NCI-H526 (cell line): ENCODE measurements around the gene FAM3D.

Experiments
- DNase-seq, 2 experiments: peaks; one replicate each; lab custom pipeline; 2025; lab: John Stamatoyannopoulos, UW

FAM3D gene

DNA sequence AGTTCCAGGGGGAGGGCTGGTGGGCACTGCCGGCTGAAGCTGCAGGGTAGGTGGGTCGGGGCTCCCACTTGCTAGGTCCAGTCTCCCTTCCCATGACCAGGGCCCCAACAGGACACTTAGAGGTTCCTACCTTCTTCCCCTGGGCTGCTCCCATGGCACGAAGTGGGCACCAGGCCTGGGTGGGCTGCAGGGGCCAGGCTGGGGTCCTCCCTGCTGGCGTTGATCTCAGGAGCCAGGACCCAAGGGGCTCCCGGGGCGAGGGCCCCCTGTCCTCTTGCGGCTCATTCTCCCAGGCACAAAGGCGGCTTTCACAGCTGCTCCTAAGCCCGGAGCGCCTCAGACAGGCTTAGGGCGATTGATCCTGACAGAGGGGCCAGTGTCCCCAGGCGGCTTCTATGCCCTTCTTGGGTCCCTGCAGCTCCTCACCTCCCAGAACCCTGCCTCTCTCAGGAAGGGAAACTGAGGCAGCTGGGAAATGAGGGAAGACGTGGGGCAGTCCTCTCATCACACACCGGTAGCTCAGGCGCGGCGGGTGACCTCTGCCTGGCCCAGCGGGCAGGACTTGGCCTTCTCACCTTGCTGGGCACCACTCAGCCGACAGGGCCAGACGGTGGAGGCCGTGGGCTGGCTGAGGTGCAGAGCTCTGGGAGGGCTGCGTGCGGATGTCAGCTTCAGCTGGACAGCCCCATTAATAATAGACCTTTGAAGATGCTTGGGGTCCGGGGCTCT, 39.6 kb downstream of the FAM3D start:
- DNase-seq: no peak

DNA sequence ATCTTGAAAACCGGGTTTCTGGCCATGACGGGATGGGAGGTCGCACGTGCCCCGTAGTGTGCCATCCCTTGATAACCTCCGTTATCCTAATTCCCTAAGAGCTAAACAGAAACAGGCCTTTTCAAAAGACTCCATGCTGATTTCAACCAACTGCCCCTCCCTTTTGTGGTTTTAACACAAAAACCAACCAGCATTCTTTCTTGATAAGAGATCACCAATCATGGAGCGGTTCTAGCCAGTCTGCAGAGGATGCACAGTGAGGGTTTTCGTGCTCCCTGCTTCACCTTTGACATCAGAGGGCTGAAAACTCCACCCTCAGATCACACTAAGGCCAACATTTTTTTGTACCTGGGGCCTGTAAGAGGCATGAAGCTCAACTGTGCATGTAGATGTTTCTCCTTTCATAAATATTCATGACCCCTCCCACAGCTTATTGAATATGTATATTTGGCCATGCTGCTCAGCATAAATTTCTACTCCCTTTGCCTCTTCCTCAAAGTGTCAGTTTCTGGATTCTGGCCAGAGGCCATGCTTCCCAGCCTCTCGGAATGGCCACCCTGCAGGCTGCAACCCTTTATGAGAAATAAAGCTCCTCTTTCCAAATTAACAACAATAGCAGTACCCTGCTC, 41.3 kb downstream of the FAM3D start:
- DNase-seq: peak in 1 of 2 experiments; percentile 20

DNA sequence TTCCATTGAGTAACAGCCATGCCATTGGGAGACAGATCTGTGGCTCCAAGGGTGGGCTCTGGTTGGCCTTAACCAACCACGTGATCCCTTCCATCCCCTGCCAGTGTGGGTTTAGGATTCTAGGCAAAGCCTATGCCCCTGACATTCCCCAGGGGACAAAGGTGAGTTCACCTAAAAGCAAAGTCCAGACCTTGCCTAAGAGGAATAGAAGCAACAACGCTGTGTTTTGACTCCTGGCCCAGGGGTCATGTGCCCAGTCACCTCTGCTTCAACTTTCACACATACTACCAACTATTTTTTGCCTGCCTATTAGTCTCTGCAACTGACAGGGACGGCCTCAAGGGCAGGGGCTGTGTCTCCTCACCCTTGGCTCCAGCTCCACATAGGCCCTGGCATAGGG, 42.0 kb downstream of the FAM3D start:
- DNase-seq: no peak

DNA sequence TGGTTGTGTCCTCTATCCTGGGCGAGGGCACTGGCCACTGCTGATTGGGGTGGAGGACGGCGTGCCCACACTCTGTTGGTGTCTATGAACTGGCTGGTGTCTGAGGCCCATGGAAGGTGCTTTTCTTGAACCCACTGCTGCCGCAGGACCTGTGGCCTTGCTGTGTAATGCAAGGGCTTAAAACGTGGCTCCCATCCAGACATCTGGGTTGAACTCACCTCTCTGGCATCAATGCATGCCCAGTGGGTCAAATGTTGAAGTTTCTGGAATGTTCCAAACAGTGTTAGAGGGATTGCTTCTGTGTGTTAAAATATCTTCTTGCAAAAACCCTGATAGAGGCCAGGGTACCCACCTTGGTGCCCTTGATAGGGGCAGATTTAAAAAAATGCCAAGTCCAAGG, 42.6 kb downstream of the FAM3D start:
- no peak for DNase-seq

DNA sequence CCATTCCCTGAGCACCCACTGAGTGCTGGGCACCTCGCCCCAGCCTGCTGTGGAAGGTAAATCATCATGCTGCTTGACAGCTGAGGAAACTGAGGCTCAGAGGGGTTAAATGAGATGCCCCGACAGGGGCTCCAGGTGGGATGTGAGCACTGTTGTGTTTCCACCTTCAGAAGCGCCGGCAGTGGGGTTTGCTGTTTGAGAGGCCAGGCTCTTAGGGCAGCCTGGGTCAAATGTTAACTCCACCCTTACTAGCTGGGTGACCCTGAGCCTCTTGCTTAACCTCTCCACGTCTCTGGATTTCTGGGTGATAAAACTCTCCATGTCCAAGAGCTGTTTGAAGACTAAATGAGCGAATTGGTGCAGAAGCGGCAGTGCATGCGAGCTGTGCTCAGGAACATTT, 43.1 kb downstream of the FAM3D start:
- DNase-seq: no peak

DNA sequence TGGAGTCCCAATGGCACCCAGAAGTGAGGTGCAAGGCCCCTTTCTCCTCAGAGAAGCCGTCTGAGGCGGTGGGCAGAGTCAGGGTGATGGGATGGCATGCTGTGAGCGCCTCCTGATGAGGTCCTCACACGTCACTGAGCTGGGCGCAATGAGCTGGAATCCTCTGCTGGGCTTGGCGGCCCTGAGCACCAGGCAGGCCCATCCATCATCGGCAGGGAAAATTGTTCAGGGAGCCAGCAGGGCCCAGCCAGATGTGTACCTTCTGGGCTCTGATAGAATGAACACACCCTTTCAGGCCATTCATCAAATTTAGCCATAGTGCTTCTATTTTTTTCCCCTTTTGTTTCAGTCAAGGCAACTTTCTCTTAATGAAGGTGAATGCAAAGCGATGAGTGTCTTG, 43.7 kb downstream of the FAM3D start:
- no peak for DNase-seq

DNA sequence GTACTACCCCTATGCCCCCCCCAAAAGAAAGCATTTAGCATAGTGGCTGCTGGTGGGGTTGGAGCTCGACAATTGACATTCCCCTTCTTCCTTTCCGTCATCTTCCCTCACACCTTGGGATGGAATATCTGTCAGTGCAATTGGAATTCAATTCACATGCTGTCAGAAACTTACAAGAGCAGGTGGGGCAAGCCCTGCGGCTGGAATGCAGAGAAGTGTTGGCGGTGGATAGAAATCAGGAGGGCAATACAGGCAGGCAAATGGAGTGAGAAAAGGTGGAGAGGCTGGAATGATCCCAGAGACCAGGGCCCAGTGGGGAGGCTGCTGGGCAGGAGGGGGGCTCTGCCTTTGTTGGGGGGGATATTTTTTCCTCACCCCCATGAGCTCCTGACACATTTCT, 44.1 kb downstream of the FAM3D start:
- DNase-seq: no peak

DNA sequence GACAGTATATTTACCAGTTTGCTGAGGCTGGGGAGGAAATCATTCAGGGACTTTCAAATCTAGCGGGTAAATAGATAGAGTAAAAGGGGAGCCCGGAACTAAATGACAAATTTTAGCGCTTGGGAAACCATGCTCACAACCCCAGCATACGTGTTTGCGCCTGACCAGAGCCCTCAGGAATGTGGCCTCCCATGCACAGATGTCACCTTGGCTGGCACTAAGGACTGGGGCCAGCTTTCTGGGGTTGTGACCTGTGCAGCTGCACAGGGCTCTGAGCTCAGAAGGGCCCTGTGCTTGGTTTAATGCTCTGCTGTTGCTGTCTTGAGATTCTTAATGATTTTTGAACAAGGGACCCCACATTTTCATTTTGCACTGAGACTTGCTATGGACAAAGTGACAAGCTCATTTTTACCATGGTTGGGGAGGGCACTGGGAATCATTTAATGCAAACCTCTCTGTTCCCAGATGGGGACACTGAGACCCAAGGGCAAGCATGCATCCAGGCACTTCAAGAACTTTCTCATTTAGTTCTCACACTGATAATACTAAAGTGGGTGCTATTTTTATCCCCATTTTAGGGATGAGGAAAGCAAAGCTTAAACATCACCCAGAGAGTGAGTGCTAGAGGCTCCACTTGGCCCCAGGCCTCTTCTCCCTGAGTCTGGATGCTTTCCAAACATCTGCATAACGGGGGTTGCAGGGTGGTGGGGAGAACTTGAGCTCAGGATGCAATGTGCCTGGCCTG, 45.3 kb downstream of the FAM3D start:
- DNase-seq: no peak

DNA sequence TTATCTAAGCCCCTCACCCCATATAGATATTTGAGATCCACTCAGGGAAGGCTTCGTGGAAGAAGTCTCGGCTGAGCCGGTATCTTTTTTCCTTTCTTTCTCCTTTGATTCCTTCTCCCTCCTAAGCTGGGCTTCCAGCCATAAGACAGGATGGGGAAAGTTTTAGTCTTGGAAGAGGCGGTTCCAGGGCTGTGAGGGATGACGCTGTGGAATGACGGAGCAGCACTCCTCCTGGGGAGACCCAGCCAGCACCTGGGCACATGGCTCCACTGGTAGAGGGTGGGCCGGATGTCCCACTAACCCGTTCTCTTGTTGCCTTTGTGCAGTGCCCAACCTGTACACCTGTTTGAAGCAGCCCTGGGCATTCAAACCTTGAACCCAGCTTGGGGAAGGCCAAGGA, 46.2 kb downstream of the FAM3D start:
- no peak for DNase-seq

DNA sequence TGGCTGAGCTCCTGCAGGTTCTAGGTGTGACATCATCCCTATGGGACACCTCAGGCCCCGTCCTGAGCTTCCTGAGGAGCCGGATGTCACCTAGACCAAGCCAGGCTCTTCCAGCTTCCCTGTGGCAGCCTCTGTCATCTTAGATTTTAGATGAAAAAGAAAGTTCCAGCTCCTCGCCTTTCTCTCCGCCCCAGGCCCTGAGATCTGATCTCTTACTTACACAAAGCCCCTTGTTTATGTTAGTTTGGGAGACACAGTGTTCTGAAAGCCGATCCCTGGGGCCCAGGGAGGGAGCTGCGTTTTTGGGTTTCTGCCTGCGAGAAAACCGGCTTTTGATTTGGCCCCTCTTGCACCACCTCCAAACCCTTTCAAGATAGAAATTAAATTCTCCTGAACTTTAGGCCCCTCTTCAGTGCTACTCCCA, 49.2 kb downstream of the FAM3D start:
- no peak for DNase-seq

DNA sequence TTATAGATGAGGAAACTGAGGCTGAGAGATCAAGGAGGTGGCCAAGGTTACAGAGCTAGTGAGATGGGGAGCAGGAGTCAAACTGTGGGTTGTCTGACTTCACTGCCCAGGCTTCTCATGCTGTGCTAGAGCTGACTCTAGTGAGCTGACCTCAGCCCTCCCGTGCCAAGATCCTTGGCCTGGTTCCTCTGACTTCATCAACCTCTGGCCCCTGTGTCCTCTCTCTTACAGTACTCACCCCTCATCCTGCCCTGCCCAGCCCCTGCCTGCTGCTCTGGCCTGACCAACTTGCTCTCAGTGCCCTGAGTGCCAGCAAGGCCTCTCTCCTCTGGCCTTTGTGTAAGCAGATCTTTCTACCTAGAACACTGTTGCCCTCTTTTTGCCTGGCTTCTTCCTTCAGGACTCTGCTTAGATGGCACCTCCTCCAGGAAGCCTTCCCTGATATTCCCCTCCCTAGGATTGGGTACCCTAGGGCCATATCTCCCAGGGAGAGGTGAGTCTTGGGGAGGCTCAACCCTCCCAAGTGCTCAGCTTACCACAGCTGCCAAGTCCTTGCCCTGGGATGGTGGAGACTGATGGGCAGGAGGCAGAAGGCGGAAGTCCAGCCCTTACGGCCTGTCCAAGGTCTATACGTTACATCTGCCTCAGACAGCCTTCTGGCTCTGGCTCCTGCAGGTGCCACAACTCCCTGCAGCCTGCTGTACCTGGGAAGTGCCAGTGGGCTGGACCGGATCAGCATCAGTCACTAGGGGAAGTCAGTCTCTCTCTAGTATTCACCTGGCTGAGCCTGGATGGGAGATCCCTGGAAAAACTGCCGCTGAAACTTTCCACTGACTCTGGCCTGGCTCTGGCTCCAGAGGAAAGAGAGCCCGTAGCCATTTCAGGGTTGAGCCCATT, 53.1 kb downstream of the FAM3D start:
- DNase-seq: no peak

DNA sequence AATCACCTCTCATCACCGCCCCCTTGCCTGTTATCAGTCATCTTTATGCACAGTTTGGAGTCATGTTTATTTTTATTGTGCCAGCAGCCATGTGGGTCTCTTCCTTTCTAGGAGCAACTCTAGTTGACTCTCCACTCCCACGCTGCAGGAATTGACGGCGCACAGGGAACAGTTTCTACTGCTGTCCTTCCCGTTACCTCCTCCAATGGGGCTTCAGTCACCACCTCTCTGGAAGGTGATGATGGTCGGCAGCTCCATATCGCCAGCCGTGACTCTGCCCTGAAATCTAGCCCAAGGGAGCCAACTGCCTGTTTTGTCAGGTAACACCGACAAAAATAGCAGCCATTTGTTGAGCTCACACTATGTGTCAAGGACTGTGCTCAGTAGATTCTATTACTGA, 53.7 kb downstream of the FAM3D start:
- DNase-seq: no peak

DNA sequence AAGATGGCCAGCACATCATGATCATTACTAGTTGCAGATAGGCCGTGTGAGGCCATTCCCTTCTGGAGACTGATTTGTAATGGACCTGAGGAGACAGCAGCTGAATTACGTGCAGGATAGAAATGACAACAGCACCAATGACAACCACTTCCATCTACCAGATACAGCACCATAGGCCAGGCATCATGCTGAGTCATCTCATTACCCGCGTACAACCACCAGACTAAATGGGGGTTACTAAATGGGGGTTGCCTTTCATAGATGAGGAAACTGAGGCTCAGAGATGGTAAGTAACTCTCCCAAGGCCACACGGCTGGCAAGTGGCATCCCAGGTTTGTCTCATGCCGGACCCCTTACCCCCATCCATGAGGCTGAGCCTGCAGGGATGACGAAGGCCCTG, 56.6 kb downstream of the FAM3D start:
- DNase-seq: no peak

DNA sequence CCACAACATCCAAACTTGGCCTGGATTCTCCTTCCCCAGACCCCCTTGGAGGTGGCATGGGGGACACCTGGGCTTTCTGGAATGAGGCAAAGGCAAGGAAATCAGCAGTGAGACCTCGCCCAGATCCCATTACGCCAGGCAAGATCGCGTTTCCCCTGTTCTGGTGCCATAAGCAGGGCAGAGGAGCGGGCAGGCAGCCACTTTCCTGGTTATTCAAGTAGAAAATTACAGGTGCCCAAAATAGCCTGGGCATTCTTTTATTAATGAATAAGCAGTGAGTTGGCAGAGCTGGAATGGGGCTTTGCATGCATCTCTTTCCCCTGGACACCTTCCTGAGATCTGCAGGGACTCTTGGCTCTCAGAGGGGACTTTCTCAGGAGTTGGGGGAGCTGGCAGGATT, 57.9 kb downstream of the FAM3D start:
- no peak for DNase-seq

DNA sequence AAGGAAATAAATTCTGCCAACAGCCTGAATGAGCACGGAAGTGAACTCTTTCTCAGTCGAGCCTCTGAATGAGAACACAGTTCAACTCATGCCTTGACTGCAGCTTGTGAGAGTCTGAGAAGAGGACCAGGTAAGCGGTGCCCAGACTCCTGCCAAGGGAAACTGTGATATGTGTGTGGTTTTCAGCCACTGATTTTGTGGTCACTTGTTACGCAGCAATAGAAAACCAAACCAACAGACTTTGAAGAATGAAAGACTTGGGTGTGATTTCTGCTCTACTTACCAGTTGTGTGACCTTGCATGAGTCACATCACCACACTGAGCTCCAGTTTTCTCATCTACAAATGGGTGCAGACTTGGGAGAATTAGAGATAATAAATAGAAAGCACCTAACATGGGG, 58.8 kb downstream of the FAM3D start:
- DNase-seq: no peak

DNA sequence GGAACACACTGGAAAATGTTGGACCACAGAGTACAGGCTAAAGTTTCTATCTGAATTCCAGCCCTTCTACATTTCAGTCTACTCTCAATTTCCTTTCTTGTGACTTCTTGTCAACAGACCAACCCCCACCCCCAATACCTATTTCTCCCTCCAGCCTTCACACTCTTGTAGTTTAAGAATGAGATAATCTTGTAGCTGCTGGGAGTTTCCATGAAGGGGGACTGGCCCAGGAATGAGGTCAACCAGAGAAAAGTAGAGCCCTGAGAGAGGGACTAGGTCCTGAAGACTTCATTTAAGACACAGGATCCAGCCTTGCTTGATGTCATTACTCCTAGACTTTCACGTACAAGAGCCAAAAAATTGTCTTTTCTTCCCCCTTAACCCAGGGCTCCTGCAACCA, 59.9 kb downstream of the FAM3D start:
- DNase-seq: no peak

DNA sequence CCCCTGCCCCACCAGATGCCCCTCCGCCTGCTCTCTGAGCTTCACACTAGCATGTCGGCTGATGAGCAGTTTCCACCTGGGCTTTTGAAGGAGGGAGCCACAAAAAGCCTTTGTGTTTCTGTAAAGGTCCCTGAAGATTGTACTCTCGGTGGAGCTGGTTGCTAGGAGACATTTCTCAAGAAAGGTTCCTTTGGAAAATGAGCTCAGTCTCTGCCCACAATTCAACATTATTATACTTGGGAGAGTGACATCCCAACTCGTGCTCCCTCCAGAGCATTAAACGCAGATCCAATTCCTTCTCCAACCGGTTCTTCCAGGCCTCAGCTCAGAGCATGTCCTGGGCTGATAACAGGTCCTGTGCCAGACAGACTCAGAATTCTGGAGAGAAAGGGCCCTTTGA, 62.5 kb downstream of the FAM3D start:
- DNase-seq: no peak

DNA sequence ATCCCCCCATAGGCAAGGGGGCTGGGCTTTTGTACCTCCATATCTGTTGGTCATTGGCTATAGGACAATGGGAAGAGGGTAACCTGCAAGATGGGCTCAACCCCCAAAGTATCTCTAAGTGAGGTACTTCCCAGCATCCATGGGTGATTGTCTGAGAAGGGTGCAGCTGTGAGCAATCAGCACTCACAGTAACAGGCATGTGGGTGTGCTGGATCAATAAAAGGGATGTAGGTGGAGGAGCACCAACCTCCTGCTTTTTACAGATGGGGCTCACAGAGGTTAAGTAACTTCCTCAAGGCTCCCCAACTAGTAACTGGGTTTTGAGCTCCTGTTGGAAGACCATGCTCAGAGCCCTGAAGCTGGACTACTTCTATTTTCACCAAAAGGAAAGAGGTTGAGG, 63.0 kb downstream of the FAM3D start:
- no peak for DNase-seq

DNA sequence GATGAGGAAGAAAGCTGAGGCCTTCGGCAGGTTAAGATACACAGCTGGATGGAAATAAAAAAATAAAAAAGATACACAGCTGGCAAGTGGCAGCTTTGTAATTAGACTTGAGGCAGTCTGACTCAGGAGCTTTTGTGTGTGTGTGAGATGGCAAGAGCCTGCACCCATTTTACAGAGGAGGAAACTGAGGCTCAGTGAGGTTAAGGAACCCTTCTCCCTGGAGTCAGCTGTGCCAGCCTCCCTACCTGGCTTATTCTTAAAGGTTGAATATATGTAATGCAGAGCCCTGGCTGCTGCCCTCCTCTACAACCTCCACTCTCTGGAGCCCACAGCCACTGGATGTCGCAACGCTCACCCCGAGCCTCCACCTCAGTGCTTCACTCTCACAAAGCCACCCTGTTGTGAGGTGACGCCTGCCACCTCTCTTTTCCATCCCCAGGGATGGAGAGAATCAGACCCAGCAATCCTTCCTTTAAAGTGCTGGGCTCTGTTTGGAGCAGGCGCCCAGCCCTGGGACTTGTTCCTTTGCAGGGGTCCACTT, 68.7 kb downstream of the FAM3D start:
- DNase-seq: no peak

DNA sequence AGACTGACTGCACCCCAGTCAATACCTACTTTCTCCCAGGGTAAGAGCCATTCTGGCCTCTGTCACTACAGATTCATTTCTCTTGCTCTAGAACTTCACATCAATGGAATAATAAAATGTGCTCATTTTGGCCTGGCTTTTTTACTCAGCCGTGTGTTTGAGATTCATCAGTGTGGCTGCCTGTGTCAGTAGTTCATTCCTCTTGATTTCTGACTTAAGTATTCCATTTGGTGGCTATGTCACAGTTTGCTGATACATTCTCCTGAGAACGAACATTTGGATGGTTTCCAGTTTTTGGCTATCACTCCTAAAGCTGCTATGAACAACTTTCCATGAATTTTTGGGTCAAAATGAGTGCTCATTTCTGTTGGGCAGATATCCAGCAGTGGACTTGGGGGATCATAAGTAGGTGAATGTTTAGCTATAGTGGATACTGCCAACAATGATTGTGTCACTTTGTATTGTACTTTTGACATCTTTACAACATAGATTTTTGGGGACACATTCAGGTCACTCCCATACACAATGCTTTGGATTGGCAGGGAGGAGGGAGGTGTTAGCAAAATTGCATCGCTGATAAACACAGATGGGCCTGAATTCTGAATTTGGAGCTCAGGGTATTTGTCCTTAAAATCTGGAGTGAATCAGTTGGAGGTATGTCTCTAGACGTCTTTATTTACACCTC, 69.6 kb downstream of the FAM3D start:
- no peak for DNase-seq

DNA sequence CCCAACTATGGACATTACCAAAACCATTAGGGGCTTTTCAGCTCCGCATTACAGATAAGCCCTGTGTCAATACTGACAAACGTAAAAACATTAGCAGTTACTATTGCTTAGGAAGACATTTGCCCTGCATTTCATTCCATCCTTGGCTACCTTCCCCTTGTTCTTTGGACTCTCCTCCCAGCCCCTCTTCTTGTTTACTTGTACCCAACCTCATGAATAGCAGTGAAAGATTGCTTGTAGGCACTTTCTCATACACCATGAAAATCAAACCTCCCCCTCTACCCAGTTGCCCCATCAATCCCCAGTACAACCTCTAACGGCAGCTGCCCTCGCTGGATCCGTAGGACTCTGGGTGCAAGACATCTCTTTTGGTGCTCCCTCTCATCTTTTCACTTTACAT, 72.5 kb downstream of the FAM3D start:
- no peak for DNase-seq
